SU-DHL-6 (cell line): ENCODE measurements around the gene NUP188.

Experiments
- EZH2phosphoT487 ChIP-seq: fragments of 200-600 bp; sonication (generic), shearing (Covaris generic); conservative IDR thresholded peaks from 2 replicates; pipeline ENCODE4 v1.6.1; 2018; ENCODE audit warnings: mild to moderate bottlenecking, antibody characterized with exemption, low read length, moderate library complexity, mixed read lengths
- TF ChIP-seq, protein P1 (sequence below): fragments of 200-600 bp; sonication (generic); IDR thresholded peaks from one replicate; pipeline ENCODE4 v1.5.1; 2017; ENCODE audit warnings: antibody characterized with exemption, mild to moderate bottlenecking, low read length, moderate library complexity; ENCODE audit not compliant: insufficient read depth, poor library complexity, severe bottlenecking

- TF ChIP-seq, protein P1, sequence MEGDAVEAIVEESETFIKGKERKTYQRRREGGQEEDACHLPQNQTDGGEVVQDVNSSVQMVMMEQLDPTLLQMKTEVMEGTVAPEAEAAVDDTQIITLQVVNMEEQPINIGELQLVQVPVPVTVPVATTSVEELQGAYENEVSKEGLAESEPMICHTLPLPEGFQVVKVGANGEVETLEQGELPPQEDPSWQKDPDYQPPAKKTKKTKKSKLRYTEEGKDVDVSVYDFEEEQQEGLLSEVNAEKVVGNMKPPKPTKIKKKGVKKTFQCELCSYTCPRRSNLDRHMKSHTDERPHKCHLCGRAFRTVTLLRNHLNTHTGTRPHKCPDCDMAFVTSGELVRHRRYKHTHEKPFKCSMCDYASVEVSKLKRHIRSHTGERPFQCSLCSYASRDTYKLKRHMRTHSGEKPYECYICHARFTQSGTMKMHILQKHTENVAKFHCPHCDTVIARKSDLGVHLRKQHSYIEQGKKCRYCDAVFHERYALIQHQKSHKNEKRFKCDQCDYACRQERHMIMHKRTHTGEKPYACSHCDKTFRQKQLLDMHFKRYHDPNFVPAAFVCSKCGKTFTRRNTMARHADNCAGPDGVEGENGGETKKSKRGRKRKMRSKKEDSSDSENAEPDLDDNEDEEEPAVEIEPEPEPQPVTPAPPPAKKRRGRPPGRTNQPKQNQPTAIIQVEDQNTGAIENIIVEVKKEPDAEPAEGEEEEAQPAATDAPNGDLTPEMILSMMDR: no peak
- TF ChIP-seq EZH2phosphoT487: no peak
Measured at GRCh38 chr9:128913048-128913900, 34.2 kb upstream of the NUP188 start.
